GM12878 (cell line): ENCODE results near the gene BRF1. TPM values are rescaled to one million over a fixed set of nuclear protein-coding genes. Genes with fewer than 3 reads are reported as not detected.

Experiments
- ATAC-seq: fragments of 200-7000 bp; cut with Tn5 transposase; 3 replicates; pipeline ENCODE4 v1.9.1; 2020; ENCODE audit warnings: mild to moderate bottlenecking, moderate library complexity
- BruUV-seq: library from RNA; stranded (reverse); fragments of 400-500 nt; replicated peaks from 2 replicates; lab custom pipeline; 2021; lab: Mats Ljungman, UMichigan
- CTCF ChIA-PET: fragments of 300-600 bp; sonication (Branson Sonifier 250); formaldehyde crosslinking; extraction: SDS; loops from one replicate; lab custom pipeline; 2021; ENCODE audit warnings: inconsistent platforms; lab: Yijun Ruan, JAX
- POLR2A ChIA-PET: fragments of 350-600 bp; formaldehyde crosslinking; extraction: SDS; loops from one replicate; lab custom pipeline; 2021; ENCODE audit warnings: inconsistent platforms; lab: Charles Lee
- RAD21 ChIA-PET: fragments of 300-600 bp; sonication (Branson Sonifier 250); formaldehyde crosslinking; loops from one replicate; lab custom pipeline; 2023; ENCODE audit warnings: antibody characterized with exemption; ENCODE audit not compliant: unreplicated experiment; lab: Charles Lee
- SMC1A ChIA-PET: fragments of 300-600 bp; sonication (Branson Sonifier 250); formaldehyde crosslinking; loops from one replicate; lab custom pipeline; 2023; ENCODE audit not compliant: unreplicated experiment, uncharacterized antibody; lab: Charles Lee
- DNase-seq: peaks from one replicate; pipeline ENCODE4 v3.0.0-alpha.2; 2011; ENCODE audit warnings: low read depth, low spot score
- FAIRE-seq: peaks from 3 replicates; lab custom pipeline; 2011; peaks lifted over from hg19 to GRCh38; lab: Jason Lieb, UNC
- H2AFZ ChIP-seq: 2 replicates; pipeline ENCODE4 v1.6.0; 2011; ENCODE audit warnings: low read depth, low read length, control low read depth; ENCODE audit not compliant: control insufficient read depth
- H3K27ac ChIP-seq: 2 replicates; pipeline ENCODE4 v1.5.1; 2011; ENCODE audit warnings: control low read depth; ENCODE audit not compliant: control insufficient read depth, insufficient read depth
- H3K27me3 ChIP-seq, 2 experiments: replicated peaks in 1 of 2; 2 replicates each; pipeline versions ENCODE4 v1.6.0 to v1.6.1; 2011; ENCODE audit warnings: low read length in 1 of 2; ENCODE audit not compliant: control insufficient read depth in 2 of 2, insufficient read depth in 2 of 2
- H3K36me3 ChIP-seq, 2 experiments: 2 replicates each; pipeline ENCODE4 v1.5.1; 2011; ENCODE audit warnings: low read length in 1 of 2; ENCODE audit not compliant: control insufficient read depth in 2 of 2, insufficient read depth in 2 of 2
- H3K4me1 ChIP-seq: 2 replicates; pipeline ENCODE4 v1.6.1; 2011; ENCODE audit warnings: mild to moderate bottlenecking, low read length, moderate library complexity, mixed read lengths; ENCODE audit not compliant: control insufficient read depth, insufficient read depth
- H3K4me2 ChIP-seq: 2 replicates; pipeline ENCODE4 v1.6.0; 2011; ENCODE audit warnings: control low read depth; ENCODE audit not compliant: control insufficient read depth, insufficient read depth
- H3K4me3 ChIP-seq: fragments of 200-600 bp; sonication (generic); 2 replicates; pipeline ENCODE4 v1.5.1; 2016
- H3K79me2 ChIP-seq: 2 replicates; pipeline ENCODE4 v1.6.0; 2011; ENCODE audit warnings: low read length; ENCODE audit not compliant: control insufficient read depth, insufficient read depth
- H3K9ac ChIP-seq: 2 replicates; pipeline ENCODE4 v1.8.0; 2011; ENCODE audit warnings: low read length, control low read depth, mixed read lengths; ENCODE audit not compliant: control insufficient read depth, insufficient read depth
- H3K9me3 ChIP-seq: replicated peaks from 3 replicates; pipeline ENCODE4 v1.5.1; 2011; ENCODE audit warnings: mild to moderate bottlenecking, low read length; ENCODE audit not compliant: control insufficient read depth, insufficient read depth
- H4K20me1 ChIP-seq: 2 replicates; pipeline ENCODE4 v1.6.0; 2011; ENCODE audit not compliant: control insufficient read depth, insufficient read depth
- CHD1 ChIP-seq: IDR thresholded peaks from 2 replicates; pipeline ENCODE4 v1.6.1; 2012; ENCODE audit warnings: low read depth, low read length, improper control_type of control experiment
- IRF4 ChIP-seq: IDR thresholded peaks from 2 replicates; pipeline ENCODE4 v1.6.1; 2011; ENCODE audit warnings: low read depth, low read length
- MYB ChIP-seq: fragments of 150-350 bp; IDR thresholded peaks from 2 replicates; pipeline ENCODE4 v1.6.1; 2014; ENCODE audit warnings: mild to moderate bottlenecking, low read depth, low read length, borderline replicate concordance
- WGBS: methylation state at CpG from one replicate; pipeline ENCODE4 v1.1.6; 2016; ENCODE audit warnings: low lambda C conversion rate; ENCODE audit not compliant: insufficient replicate concordance, insufficient coverage; ENCODE audit errors: missing lambda C conversion rate; 5-methylcytosine and 5-hydroxymethylcytosine counted together
- in situ Hi-C: fragments of 300-500 bp; cut with MboI; formaldehyde crosslinking; loops from 9 replicates; pipeline ENCODE4 v1.14.3; 2018; ENCODE audit warnings: mixed read lengths
- intact Hi-C: fragments of 100-400 bp; cut with micrococcal nuclease; formaldehyde crosslinking; loops from one replicate; pipeline ENCODE4 v1.14.2; 2022; ENCODE audit not compliant: unreplicated experiment
- polyA plus RNA-seq, 11 experiments: library from polyadenylated mRNA; depleted of rRNA in 4 of 11; unstranded in 6 of 11; stranded (reverse) in 5 of 11; fragments of >200 nt; fragmentation: Nextera tagmentation in 4 of 11; fragmentation: Illumina TruSeq in 1 of 11; extraction: Ambion mirVana in 4 of 11; extraction: Trizol in 1 of 11; gene quantifications; 1 replicate in 1 of 11; 2 replicates in 10 of 11; pipeline versions ENCODE4 v1.2.1 to v1.2.3, GENCODE V29; 2011 to 2016; ENCODE audit warnings: inconsistent platforms in 2 of 11, missing spikeins in 2 of 11, low read depth in 1 of 11
- total RNA-seq, 4 experiments: library from RNA; depleted of rRNA in 3 of 4; stranded (reverse); fragments of >200 nt in 3 of 4; fragmentation: Illumina TruSeq in 1 of 4; extraction: Trizol in 1 of 4; gene quantifications; 2 replicates each; pipeline versions ENCODE4 v1.2.1 to v1.2.3, GENCODE V29; 2013 to 2021
- TF ChIP-seq, protein P1 (sequence below): IDR thresholded peaks from 2 replicates; pipeline ENCODE4 v1.6.1; 2011; ENCODE audit warnings: borderline replicate concordance, low read depth, mild to moderate bottlenecking, moderate library complexity, mixed read lengths, low read length; ENCODE audit not compliant: insufficient read depth; ENCODE audit errors: extremely low read length
- TF ChIP-seq, protein P2 (sequence below): fragments of 450-650 bp; conservative IDR thresholded peaks from 2 replicates; pipeline ENCODE4 v1.6.1; 2017; ENCODE audit warnings: mild to moderate bottlenecking, moderate library complexity

The BRF1 gene
- total and polyA plus RNA-seq, 10 of the 15 experiments (the other 5 are each of a cell fraction or from before 2014, with no cell fraction given): 0.21 to 33.5 (median 10.7) TPM

DNA sequence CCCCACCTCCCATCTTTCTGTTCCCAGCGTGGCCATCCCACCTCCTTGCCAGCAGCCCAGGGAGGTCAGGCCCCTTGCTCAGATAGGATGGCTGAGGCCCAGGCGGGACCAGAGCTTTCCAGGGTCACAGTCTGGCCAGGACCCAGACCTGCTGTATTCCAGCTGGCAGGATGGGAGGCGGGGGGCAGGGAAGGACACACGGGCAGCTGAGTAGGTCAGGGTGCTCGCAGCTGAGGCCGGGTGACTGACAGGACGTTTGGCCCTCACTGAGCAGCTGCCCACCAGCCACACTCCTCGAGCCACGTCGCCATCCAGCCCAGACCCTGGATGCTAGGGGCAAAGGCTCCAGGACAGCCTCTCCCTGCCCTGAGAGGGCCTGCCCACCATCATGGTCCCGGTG is 123.7 kb downstream of the BRF1 start:
- BruUV-seq: no TSS peak
- TF ChIP-seq IRF4: no peak
- TF ChIP-seq, all 136 proteins: peak for 0
- DNase-seq (no peak), ATAC-seq (no peak), FAIRE-seq (no peak)
- 38% methylated on average over 11 of the region's 11 CpGs for WGBS
- RAD21 ChIA-PET: no interaction called here
- POLR2A ChIA-PET: no interaction called here
- peaks cover 0 to 1% of the 10 kb centered on the region in 2 experiments; a peak in 1 of 4 replicates for H3K27me3 ChIP-seq
- CTCF ChIA-PET: no interaction called here
- SMC1A ChIA-PET: no interaction called here
- no peaks in the 10 kb centered on the region for H3K79me2 ChIP-seq
- H3K4me3 ChIP-seq: no peak overlapping the region
- H2AFZ ChIP-seq: no peak overlapping the region
- intact Hi-C loops (no loop called here), in situ Hi-C loops (no loop called here)
- no peaks in the 10 kb centered on the region for H4K20me1 ChIP-seq
- no peak overlapping the region for H3K9ac ChIP-seq
- no peaks in the 10 kb centered on the region for H3K36me3 ChIP-seq
- peaks cover 8% of the 10 kb centered on the region for H3K4me1 ChIP-seq
- no peak overlapping the region for H3K4me2 ChIP-seq
- H3K27ac ChIP-seq: no peak overlapping the region
- no peaks in the 10 kb centered on the region for H3K9me3 ChIP-seq

DNA sequence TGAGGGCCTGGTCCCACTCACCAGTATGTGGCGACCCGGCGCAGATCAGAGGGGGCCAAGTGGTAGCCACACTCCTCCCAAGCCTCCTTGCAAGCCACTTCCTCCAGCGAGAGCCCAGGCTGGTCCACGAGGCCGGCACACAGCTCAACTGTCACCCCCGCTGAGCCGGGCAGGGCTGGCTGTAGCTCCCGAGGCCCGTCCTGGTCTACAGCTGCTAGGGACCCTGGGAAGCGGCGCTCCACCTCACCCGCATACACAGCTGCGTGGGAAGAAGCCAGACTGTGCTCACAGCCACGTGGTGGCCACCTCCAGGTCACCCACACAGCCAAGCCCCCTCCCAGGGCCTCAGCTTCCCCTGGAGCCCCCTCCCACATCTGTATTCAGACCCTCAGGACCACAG is 124.3 kb downstream of the BRF1 start:
- H3K4me1 ChIP-seq: peaks cover 8% of the 10 kb centered on the region
- no peaks in the 10 kb centered on the region for H3K79me2 ChIP-seq
- SMC1A ChIA-PET: interaction anchor here (0.6 kb wide), 1 partner anchor 36 kb away, joined by 3 read pairs; no protein-coding TSS in a partner anchor
- H3K27ac ChIP-seq: no peak overlapping the region
- CTCF ChIA-PET: no interaction called here
- no peaks in the 10 kb centered on the region for H3K36me3 ChIP-seq
- 51% methylated on average over 15 of the region's 15 CpGs for WGBS
- RAD21 ChIA-PET: no interaction called here
- no peak overlapping the region for H2AFZ ChIP-seq
- in situ Hi-C loops: no loop called here
- FAIRE-seq (no peak), ATAC-seq (no peak), DNase-seq (no peak)
- no peaks in the 10 kb centered on the region for H3K9me3 ChIP-seq
- intact Hi-C loops: no loop called here
- H3K9ac ChIP-seq: no peak overlapping the region
- H4K20me1 ChIP-seq: no peaks in the 10 kb centered on the region
- TF ChIP-seq, protein P1, sequence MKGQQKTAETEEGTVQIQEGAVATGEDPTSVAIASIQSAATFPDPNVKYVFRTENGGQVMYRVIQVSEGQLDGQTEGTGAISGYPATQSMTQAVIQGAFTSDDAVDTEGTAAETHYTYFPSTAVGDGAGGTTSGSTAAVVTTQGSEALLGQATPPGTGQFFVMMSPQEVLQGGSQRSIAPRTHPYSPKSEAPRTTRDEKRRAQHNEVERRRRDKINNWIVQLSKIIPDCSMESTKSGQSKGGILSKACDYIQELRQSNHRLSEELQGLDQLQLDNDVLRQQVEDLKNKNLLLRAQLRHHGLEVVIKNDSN: no peak
- TF ChIP-seq, protein P2, sequence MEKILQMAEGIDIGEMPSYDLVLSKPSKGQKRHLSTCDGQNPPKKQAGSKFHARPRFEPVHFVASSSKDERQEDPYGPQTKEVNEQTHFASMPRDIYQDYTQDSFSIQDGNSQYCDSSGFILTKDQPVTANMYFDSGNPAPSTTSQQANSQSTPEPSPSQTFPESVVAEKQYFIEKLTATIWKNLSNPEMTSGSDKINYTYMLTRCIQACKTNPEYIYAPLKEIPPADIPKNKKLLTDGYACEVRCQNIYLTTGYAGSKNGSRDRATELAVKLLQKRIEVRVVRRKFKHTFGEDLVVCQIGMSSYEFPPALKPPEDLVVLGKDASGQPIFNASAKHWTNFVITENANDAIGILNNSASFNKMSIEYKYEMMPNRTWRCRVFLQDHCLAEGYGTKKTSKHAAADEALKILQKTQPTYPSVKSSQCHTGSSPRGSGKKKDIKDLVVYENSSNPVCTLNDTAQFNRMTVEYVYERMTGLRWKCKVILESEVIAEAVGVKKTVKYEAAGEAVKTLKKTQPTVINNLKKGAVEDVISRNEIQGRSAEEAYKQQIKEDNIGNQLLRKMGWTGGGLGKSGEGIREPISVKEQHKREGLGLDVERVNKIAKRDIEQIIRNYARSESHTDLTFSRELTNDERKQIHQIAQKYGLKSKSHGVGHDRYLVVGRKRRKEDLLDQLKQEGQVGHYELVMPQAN: no peak
- no peak for TF ChIP-seq MYB
- TF ChIP-seq CHD1: no peak
- BruUV-seq: no TSS peak
- H3K4me2 ChIP-seq: no peak overlapping the region
- H3K4me3 ChIP-seq: no peak overlapping the region
- no peaks in the 10 kb centered on the region; a peak in 1 of 4 replicates for H3K27me3 ChIP-seq
- POLR2A ChIA-PET: no interaction called here
